Liver (tissue), 9 donors: ENCODE measurements around the gene PERCC1. TPM values are rescaled to one million over a fixed set of nuclear protein-coding genes. Genes with fewer than 3 reads are reported as not detected.

Experiments
- DNase-seq: peaks from one replicate; pipeline ENCODE4 v3.0.0-alpha.2; 2017; ENCODE audit warnings: low spot score
- H3K27ac ChIP-seq, 2 donors: one replicate each; pipeline ENCODE4 v1.7.0; 2013; ENCODE audit warnings: inconsistent platforms in 2 of 2, low read length in 2 of 2, control low read depth in 1 of 2, low read depth in 1 of 2, mild to moderate bottlenecking in 1 of 2
- H3K27me3 ChIP-seq, 4 donors: one replicate each; pipeline versions ENCODE4 v1.6.1 to v1.7.0; 2013; ENCODE audit warnings: low read length in 3 of 4, inconsistent platforms in 1 of 4, mild to moderate bottlenecking in 1 of 4, moderate library complexity in 1 of 4; ENCODE audit not compliant: control insufficient read depth in 4 of 4, insufficient read depth in 4 of 4
- H3K36me3 ChIP-seq, 4 donors: one replicate each; pipeline versions ENCODE4 v1.6.1 to v1.7.0; 2013; ENCODE audit warnings: low read length in 3 of 4, mild to moderate bottlenecking in 3 of 4, low read depth in 1 of 4, moderate library complexity in 1 of 4; ENCODE audit not compliant: control insufficient read depth in 4 of 4, insufficient read depth in 3 of 4
- H3K4me1 ChIP-seq, 4 donors: one replicate each; pipeline versions ENCODE4 v1.6.1 to v1.7.0; 2013; ENCODE audit warnings: low read length in 3 of 4, mild to moderate bottlenecking in 3 of 4, moderate library complexity in 1 of 4; ENCODE audit not compliant: control insufficient read depth in 4 of 4, insufficient read depth in 4 of 4
- H3K4me3 ChIP-seq, 3 donors: one replicate each; pipeline versions ENCODE4 v1.6.1 to v1.7.0; 2013; ENCODE audit warnings: low read length in 3 of 3, control low read depth in 1 of 3, low read depth in 1 of 3, mild to moderate bottlenecking in 1 of 3
- H3K9ac ChIP-seq, 2 donors: one replicate each; pipeline ENCODE4 v1.7.0; 2013; ENCODE audit warnings: low read length in 2 of 2, mild to moderate bottlenecking in 2 of 2, moderate library complexity in 2 of 2, control low read depth in 1 of 2, low read depth in 1 of 2
- H3K9me3 ChIP-seq, 4 donors: one replicate each; pipeline versions ENCODE4 v1.6.1 to v1.7.0; 2013; ENCODE audit warnings: low read length in 3 of 4; ENCODE audit not compliant: control insufficient read depth in 4 of 4
- EGR1 ChIP-seq, 2 donors: IDR thresholded peaks; 2 replicates each; pipeline ENCODE4 v1.6.1; 2016 to 2018; ENCODE audit warnings: antibody characterized with exemption in 2 of 2, low read depth in 2 of 2
- FOXA1 ChIP-seq: IDR thresholded peaks from 2 replicates; pipeline ENCODE4 v1.6.1; 2016; ENCODE audit warnings: antibody characterized with exemption
- FOXA2 ChIP-seq: IDR thresholded peaks from 2 replicates; pipeline ENCODE4 v1.6.1; 2016; ENCODE audit warnings: antibody characterized with exemption
- GABPA ChIP-seq, 2 donors: IDR thresholded peaks in 1 of 2; conservative IDR thresholded peaks in 1 of 2; 2 replicates each; pipeline ENCODE4 v1.6.1; 2016; ENCODE audit warnings: antibody characterized with exemption in 2 of 2, mild to moderate bottlenecking in 1 of 2, moderate library complexity in 1 of 2
- HNF4A ChIP-seq, 2 donors: conservative IDR thresholded peaks; 2 replicates each; pipeline ENCODE4 v1.6.1; 2016; ENCODE audit warnings: antibody characterized with exemption in 2 of 2, mild to moderate bottlenecking in 2 of 2
- RAD21 ChIP-seq, 2 donors: IDR thresholded peaks; 2 replicates each; pipeline ENCODE4 v1.6.1; 2016; ENCODE audit warnings: antibody characterized with exemption in 2 of 2, mild to moderate bottlenecking in 2 of 2
- SP1 ChIP-seq: IDR thresholded peaks from 2 replicates; pipeline ENCODE4 v1.6.1; 2018; ENCODE audit warnings: antibody characterized with exemption, mild to moderate bottlenecking
- ZBTB33 ChIP-seq: IDR thresholded peaks from 2 replicates; pipeline ENCODE4 v1.6.1; 2016; ENCODE audit warnings: antibody characterized with exemption
- WGBS: extraction: QIAGEN DNeasy Blood & Tissue Kit; methylation state at CpG from one replicate; pipeline ENCODE4 v1.1.7; 2013; 5-methylcytosine and 5-hydroxymethylcytosine counted together
- polyA plus RNA-seq, 2 donors: library from polyadenylated mRNA; stranded (reverse) in 1 of 2; unstranded in 1 of 2; fragments of 200-250 nt in 1 of 2; fragments of >200 nt in 1 of 2; fragmentation: Nextera tagmentation in 1 of 2; extraction: Ambion mirVana in 1 of 2; gene quantifications; one replicate each; pipeline versions ENCODE4 v1.2.1 to v1.2.3, GENCODE V29; 2013 to 2015
- total RNA-seq, 2 donors: library from RNA; depleted of rRNA; stranded (reverse); fragments of >200 nt; gene quantifications; one replicate each; pipeline ENCODE4 v1.2.3, GENCODE V29; 2014
- TF ChIP-seq, protein P1 (sequence below): fragments of 150-350 bp; IDR thresholded peaks from 2 replicates; pipeline ENCODE4 v1.5.1; 2017; ENCODE audit warnings: improper control_type of control experiment, low read depth, low read length; ENCODE audit not compliant: missing input control
- TF ChIP-seq, protein P2 (sequence below): IDR thresholded peaks from 2 replicates; pipeline ENCODE4 v1.6.1; 2016; ENCODE audit warnings: antibody characterized with exemption, mild to moderate bottlenecking
- donor health status: healthy.
- donor health status: healthy.
- donor health status: healthy.
- donor health status: healthy.
- donor health status: healthy.

Gene PERCC1
- total and polyA plus RNA-seq, 4 donors: 0.50 to 4.7 TPM; not detected in 2

DNA sequence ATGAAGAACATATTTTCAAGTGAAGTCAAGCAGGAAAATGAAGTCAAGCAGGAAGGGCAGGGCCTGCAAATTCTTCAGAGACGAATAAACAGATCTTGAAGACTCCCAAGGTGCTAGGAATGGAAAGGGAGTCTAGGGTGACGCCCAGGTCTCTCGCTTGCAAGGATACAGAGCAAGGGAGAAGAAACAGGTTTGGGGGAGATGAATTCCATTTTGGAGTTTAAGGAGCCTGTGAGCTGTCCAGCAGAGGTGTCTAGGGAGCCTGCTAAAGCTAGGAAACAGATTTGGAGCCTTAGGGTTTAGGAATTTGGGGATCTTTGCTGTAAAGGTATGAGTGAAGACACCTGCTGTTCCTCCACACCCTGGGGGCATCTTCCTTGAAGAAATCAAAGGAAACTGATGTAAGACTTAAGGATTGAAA, 14.3 kb upstream of the PERCC1 start:
- 90% methylated on average over 3 of the region's 3 CpGs for WGBS
- Histone ChIP-seq H3K36me3 (peaks cover 0 to 3% (median under 1%) of the 10 kb centered on the region in 4 donors), H3K27me3 (no peaks in the 10 kb centered on the region), H3K27ac (no peak overlapping the region), H3K9me3 (no peaks in the 10 kb centered on the region), H3K9ac (no peak overlapping the region), H3K4me3 (no peak overlapping the region), H3K4me1 (peaks cover 6 to 21% (median 18%) of the 10 kb centered on the region in 4 donors)
- TF ChIP-seq SP1 (no peak), GABPA (IDR thresholded peaks at IDR 0.05 in 1 of 2, conservative IDR thresholded peaks at IDR 0.05 in 1 of 2) (no peak), RAD21 (IDR thresholded peaks at IDR 0.05) (no peak)
- TF ChIP-seq, protein P1, sequence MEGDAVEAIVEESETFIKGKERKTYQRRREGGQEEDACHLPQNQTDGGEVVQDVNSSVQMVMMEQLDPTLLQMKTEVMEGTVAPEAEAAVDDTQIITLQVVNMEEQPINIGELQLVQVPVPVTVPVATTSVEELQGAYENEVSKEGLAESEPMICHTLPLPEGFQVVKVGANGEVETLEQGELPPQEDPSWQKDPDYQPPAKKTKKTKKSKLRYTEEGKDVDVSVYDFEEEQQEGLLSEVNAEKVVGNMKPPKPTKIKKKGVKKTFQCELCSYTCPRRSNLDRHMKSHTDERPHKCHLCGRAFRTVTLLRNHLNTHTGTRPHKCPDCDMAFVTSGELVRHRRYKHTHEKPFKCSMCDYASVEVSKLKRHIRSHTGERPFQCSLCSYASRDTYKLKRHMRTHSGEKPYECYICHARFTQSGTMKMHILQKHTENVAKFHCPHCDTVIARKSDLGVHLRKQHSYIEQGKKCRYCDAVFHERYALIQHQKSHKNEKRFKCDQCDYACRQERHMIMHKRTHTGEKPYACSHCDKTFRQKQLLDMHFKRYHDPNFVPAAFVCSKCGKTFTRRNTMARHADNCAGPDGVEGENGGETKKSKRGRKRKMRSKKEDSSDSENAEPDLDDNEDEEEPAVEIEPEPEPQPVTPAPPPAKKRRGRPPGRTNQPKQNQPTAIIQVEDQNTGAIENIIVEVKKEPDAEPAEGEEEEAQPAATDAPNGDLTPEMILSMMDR: no peak
- no peak for DNase-seq

- TF ChIP-seq HNF4A (conservative IDR thresholded peaks at IDR 0.05) (no peak), RAD21 (IDR thresholded peaks at IDR 0.05) (no peak), FOXA1 (no peak), ZBTB33 (no peak), EGR1 (IDR thresholded peaks at IDR 0.05; ENCODE audit: low read depth in 2 of 2) (no peak), FOXA2 (no peak)
- TF ChIP-seq, protein P2, sequence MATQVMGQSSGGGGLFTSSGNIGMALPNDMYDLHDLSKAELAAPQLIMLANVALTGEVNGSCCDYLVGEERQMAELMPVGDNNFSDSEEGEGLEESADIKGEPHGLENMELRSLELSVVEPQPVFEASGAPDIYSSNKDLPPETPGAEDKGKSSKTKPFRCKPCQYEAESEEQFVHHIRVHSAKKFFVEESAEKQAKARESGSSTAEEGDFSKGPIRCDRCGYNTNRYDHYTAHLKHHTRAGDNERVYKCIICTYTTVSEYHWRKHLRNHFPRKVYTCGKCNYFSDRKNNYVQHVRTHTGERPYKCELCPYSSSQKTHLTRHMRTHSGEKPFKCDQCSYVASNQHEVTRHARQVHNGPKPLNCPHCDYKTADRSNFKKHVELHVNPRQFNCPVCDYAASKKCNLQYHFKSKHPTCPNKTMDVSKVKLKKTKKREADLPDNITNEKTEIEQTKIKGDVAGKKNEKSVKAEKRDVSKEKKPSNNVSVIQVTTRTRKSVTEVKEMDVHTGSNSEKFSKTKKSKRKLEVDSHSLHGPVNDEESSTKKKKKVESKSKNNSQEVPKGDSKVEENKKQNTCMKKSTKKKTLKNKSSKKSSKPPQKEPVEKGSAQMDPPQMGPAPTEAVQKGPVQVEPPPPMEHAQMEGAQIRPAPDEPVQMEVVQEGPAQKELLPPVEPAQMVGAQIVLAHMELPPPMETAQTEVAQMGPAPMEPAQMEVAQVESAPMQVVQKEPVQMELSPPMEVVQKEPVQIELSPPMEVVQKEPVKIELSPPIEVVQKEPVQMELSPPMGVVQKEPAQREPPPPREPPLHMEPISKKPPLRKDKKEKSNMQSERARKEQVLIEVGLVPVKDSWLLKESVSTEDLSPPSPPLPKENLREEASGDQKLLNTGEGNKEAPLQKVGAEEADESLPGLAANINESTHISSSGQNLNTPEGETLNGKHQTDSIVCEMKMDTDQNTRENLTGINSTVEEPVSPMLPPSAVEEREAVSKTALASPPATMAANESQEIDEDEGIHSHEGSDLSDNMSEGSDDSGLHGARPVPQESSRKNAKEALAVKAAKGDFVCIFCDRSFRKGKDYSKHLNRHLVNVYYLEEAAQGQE: no peak
- TF ChIP-seq, protein P1: no peak
- DNase-seq: no peak
Observed at GRCh38 chr16:1420111-1420539, 10.8 kb upstream of the PERCC1 start.

More at GRCh38 chr16:1420111-1420539, 10.8 kb upstream of the PERCC1 start:
- Histone ChIP-seq H3K9ac (peak overlapping the region; percentile 61 to 87), H3K27ac (peak overlapping the region; percentile 44 to 89), H3K36me3 (peaks cover 0 to 2% (median 0%) of the 10 kb centered on the region in 4 donors), H3K27me3 (no peaks in the 10 kb centered on the region), H3K4me1 (peaks cover 3 to 16% (median 14%) of the 10 kb centered on the region in 4 donors), H3K9me3 (no peaks in the 10 kb centered on the region), H3K4me3 (peak overlapping the region; percentile 77 to 90 (median 90))
- 1% methylated on average over 22 of the region's 22 CpGs for WGBS
